ENCODE measurements around the gene NODAL.

Gene NODAL

GRCh38 chr10:70426823-70427222, 14.7 kb downstream of the NODAL start:
- TF ChIP-seq SNAI2 (CRISPR knock-in tag; IDR thresholded peaks at IDR 0.05) (no peak), BACH2 (CRISPR knock-in tag; IDR thresholded peaks at IDR 0.05; ENCODE audit: borderline replicate concordance) (no peak), ZC3H10 (CRISPR knock-in tag; IDR thresholded peaks at IDR 0.05) (no peak), ARNTL (CRISPR knock-in tag; IDR thresholded peaks at IDR 0.05; ENCODE audit: borderline replicate concordance, low read depth) (no peak), CSDC2 (CRISPR knock-in tag; IDR thresholded peaks at IDR 0.05) (no peak), CREB5 (CRISPR knock-in tag; IDR thresholded peaks at IDR 0.05; ENCODE audit: low read depth) (no peak), ZNF70 (CRISPR knock-in tag; IDR thresholded peaks at IDR 0.05) (no peak), ESRRG (CRISPR knock-in tag; IDR thresholded peaks at IDR 0.05) (no peak), ZNF8 (CRISPR knock-in tag; IDR thresholded peaks at IDR 0.05) (no peak)
- TF ChIP-seq, protein P1, sequence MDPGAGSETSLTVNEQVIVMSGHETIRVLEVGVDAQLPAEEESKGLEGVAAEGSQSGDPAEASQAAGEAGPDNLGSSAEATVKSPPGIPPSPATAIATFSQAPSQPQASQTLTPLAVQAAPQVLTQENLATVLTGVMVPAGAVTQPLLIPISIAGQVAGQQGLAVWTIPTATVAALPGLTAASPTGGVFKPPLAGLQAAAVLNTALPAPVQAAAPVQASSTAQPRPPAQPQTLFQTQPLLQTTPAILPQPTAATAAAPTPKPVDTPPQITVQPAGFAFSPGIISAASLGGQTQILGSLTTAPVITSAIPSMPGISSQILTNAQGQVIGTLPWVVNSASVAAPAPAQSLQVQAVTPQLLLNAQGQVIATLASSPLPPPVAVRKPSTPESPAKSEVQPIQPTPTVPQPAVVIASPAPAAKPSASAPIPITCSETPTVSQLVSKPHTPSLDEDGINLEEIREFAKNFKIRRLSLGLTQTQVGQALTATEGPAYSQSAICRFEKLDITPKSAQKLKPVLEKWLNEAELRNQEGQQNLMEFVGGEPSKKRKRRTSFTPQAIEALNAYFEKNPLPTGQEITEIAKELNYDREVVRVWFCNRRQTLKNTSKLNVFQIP (CRISPR knock-in tag; IDR thresholded peaks at IDR 0.05; ENCODE audit: borderline replicate concordance, low read depth) = no peak
- TF ChIP-seq, protein P2, sequence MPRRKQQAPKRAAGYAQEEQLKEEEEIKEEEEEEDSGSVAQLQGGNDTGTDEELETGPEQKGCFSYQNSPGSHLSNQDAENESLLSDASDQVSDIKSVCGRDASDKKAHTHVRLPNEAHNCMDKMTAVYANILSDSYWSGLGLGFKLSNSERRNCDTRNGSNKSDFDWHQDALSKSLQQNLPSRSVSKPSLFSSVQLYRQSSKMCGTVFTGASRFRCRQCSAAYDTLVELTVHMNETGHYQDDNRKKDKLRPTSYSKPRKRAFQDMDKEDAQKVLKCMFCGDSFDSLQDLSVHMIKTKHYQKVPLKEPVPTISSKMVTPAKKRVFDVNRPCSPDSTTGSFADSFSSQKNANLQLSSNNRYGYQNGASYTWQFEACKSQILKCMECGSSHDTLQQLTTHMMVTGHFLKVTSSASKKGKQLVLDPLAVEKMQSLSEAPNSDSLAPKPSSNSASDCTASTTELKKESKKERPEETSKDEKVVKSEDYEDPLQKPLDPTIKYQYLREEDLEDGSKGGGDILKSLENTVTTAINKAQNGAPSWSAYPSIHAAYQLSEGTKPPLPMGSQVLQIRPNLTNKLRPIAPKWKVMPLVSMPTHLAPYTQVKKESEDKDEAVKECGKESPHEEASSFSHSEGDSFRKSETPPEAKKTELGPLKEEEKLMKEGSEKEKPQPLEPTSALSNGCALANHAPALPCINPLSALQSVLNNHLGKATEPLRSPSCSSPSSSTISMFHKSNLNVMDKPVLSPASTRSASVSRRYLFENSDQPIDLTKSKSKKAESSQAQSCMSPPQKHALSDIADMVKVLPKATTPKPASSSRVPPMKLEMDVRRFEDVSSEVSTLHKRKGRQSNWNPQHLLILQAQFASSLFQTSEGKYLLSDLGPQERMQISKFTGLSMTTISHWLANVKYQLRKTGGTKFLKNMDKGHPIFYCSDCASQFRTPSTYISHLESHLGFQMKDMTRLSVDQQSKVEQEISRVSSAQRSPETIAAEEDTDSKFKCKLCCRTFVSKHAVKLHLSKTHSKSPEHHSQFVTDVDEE (CRISPR knock-in tag; IDR thresholded peaks at IDR 0.05) = no peak
- TF ChIP-seq, protein P3, sequence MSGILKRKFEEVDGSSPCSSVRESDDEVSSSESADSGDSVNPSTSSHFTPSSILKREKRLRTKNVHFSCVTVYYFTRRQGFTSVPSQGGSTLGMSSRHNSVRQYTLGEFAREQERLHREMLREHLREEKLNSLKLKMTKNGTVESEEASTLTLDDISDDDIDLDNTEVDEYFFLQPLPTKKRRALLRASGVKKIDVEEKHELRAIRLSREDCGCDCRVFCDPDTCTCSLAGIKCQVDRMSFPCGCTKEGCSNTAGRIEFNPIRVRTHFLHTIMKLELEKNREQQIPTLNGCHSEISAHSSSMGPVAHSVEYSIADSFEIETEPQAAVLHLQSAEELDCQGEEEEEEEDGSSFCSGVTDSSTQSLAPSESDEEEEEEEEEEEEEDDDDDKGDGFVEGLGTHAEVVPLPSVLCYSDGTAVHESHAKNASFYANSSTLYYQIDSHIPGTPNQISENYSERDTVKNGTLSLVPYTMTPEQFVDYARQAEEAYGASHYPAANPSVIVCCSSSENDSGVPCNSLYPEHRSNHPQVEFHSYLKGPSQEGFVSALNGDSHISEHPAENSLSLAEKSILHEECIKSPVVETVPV (CRISPR knock-in tag; IDR thresholded peaks at IDR 0.05) = no peak
- TF ChIP-seq, protein P4, sequence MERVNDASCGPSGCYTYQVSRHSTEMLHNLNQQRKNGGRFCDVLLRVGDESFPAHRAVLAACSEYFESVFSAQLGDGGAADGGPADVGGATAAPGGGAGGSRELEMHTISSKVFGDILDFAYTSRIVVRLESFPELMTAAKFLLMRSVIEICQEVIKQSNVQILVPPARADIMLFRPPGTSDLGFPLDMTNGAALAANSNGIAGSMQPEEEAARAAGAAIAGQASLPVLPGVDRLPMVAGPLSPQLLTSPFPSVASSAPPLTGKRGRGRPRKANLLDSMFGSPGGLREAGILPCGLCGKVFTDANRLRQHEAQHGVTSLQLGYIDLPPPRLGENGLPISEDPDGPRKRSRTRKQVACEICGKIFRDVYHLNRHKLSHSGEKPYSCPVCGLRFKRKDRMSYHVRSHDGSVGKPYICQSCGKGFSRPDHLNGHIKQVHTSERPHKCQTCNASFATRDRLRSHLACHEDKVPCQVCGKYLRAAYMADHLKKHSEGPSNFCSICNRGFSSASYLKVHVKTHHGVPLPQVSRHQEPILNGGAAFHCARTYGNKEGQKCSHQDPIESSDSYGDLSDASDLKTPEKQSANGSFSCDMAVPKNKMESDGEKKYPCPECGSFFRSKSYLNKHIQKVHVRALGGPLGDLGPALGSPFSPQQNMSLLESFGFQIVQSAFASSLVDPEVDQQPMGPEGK (CRISPR knock-in tag; IDR thresholded peaks at IDR 0.05; ENCODE audit: borderline replicate concordance) = no peak
- no peak for ATAC-seq

DNA sequence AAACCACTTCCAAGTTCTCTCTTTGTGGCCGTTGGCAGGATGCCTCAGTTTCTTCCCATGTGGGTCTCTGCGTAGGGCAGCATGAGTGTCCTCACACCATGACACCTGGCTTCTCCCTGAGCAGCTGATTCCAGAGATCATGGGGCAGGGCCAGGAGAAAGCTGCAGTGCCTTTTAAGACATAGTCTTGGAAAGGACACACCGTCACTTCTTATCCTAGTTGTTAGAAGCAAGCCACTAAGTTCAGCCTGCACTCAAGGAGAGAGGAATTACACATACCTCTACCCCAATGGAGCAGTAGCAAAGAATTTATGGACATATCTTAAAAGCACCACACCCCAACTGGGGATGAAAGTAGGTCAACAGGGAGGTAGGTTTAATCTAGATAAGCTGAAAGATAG, 16.4 kb downstream of the NODAL start:
- no peak for TF ChIP-seq ZC3H10 (CRISPR knock-in tag; IDR thresholded peaks at IDR 0.05)
- TF ChIP-seq ISL1 (CRISPR knock-in tag; IDR thresholded peaks at IDR 0.05) = no peak
- TF ChIP-seq ZFP3 (CRISPR knock-in tag; IDR thresholded peaks at IDR 0.05) = no peak
- TF ChIP-seq RARB (CRISPR knock-in tag; IDR thresholded peaks at IDR 0.05) = no peak
- TF ChIP-seq ARNTL (CRISPR knock-in tag; IDR thresholded peaks at IDR 0.05; ENCODE audit: borderline replicate concordance, low read depth) = no peak
- no peak for TF ChIP-seq BACH2 (CRISPR knock-in tag; IDR thresholded peaks at IDR 0.05; ENCODE audit: borderline replicate concordance)
- TF ChIP-seq, protein P2 (CRISPR knock-in tag; IDR thresholded peaks at IDR 0.05) = no peak
- no peak for TF ChIP-seq ZNF8 (CRISPR knock-in tag; IDR thresholded peaks at IDR 0.05)
- ATAC-seq = no peak

GRCh38 chr10:70424320-70424719, 17.2 kb downstream of the NODAL start:
- ATAC-seq = no peak
- no peak for TF ChIP-seq ZC3H10 (CRISPR knock-in tag; IDR thresholded peaks at IDR 0.05)
- TF ChIP-seq, protein P2 (CRISPR knock-in tag; IDR thresholded peaks at IDR 0.05) = no peak
- no peak for TF ChIP-seq ZNF70 (CRISPR knock-in tag; IDR thresholded peaks at IDR 0.05)
- TF ChIP-seq RARB (CRISPR knock-in tag; IDR thresholded peaks at IDR 0.05) = no peak
- TF ChIP-seq OSR1 (CRISPR knock-in tag; IDR thresholded peaks at IDR 0.05) = no peak
- TF ChIP-seq, protein P1 (CRISPR knock-in tag; IDR thresholded peaks at IDR 0.05; ENCODE audit: borderline replicate concordance, low read depth) = no peak
- no peak for TF ChIP-seq CSDC2 (CRISPR knock-in tag; IDR thresholded peaks at IDR 0.05)
- no peak for TF ChIP-seq TCF4 (CRISPR knock-in tag; IDR thresholded peaks at IDR 0.05; ENCODE audit: borderline replicate concordance)
- no peak for TF ChIP-seq BACH2 (CRISPR knock-in tag; IDR thresholded peaks at IDR 0.05; ENCODE audit: borderline replicate concordance)

Data from SK-N-SH treated with all-trans-retinoic acid at 6 μM for 48 hours (cell line).